Uterus (tissue), 2 donors: Measurements from ENCODE around the gene NOTCH3.

Experiments used
- CTCF ChIP-seq, 4 experiments: fragments of 200-600 bp in 2 of 4; fragments of 450-650 bp in 2 of 4; sonication (generic) in 2 of 4; IDR thresholded peaks; one replicate each; pipeline ENCODE4 v1.5.1; 2016 to 2019; ENCODE audit warnings: antibody characterized with exemption in 4 of 4, mild to moderate bottlenecking in 2 of 4, moderate library complexity in 1 of 4
- POLR2A ChIP-seq, 2 donors: fragments of 450-650 bp; IDR thresholded peaks; one replicate each; pipeline ENCODE4 v1.6.1; 2016; ENCODE audit warnings: antibody characterized with exemption in 2 of 2, mild to moderate bottlenecking in 1 of 2, moderate library complexity in 1 of 2

GRCh38 chr19:15155296-15155695, 45.5 kb downstream of the NOTCH3 start:
- TF ChIP-seq CTCF (IDR thresholded peaks at IDR 0.05) (no peak), POLR2A (IDR thresholded peaks at IDR 0.05) (no peak)
